HG03457 (cell line): ENCODE data around the gene DAAM1.

Experiments
- ATAC-seq: cut with Tn5 transposase; IDR thresholded peaks from one replicate; pipeline ENCODE4 v1.9.1; 2021; ENCODE audit warnings: moderate number of reproducible peaks; ENCODE audit not compliant: unreplicated experiment

Gene DAAM1

GRCh38 chr14:59407246-59408010 is 219.0 kb downstream of the DAAM1 start:
- ATAC-seq: no peak

GRCh38 chr14:59415836-59416602 is 227.6 kb downstream of the DAAM1 start:
- no peak for ATAC-seq

GRCh38 chr14:59417311-59417710 is 228.8 kb downstream of the DAAM1 start:
- ATAC-seq: no peak

- ATAC-seq: no peak
These were observed 230.8 kb downstream of the DAAM1 start for GRCh38 chr14:59419303-59419702.
